ENCODE results near the gene MAGEB5.

DNA sequence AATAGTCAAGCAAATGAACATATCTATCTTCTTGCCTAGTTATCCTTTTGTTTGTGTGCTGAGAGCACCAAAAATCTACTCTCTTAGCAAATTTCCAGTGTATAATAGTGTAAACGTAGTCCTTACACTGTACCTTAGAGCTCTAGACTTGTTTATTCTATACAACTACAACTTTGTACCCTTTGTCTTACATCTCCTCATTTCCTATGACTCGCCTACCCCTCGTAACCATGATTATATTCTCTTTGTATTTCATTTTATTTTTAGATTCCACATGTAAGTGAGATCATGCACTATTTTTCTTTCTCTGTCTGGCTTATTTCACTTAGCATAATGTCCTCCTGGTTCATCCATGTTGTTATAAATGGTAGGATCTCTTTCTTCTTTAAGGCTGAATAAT, 37.6 kb downstream of the MAGEB5 start:
- TF ChIP-seq, protein P1, sequence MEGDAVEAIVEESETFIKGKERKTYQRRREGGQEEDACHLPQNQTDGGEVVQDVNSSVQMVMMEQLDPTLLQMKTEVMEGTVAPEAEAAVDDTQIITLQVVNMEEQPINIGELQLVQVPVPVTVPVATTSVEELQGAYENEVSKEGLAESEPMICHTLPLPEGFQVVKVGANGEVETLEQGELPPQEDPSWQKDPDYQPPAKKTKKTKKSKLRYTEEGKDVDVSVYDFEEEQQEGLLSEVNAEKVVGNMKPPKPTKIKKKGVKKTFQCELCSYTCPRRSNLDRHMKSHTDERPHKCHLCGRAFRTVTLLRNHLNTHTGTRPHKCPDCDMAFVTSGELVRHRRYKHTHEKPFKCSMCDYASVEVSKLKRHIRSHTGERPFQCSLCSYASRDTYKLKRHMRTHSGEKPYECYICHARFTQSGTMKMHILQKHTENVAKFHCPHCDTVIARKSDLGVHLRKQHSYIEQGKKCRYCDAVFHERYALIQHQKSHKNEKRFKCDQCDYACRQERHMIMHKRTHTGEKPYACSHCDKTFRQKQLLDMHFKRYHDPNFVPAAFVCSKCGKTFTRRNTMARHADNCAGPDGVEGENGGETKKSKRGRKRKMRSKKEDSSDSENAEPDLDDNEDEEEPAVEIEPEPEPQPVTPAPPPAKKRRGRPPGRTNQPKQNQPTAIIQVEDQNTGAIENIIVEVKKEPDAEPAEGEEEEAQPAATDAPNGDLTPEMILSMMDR (IDR thresholded peaks at IDR 0.05), result no peak
- TF ChIP-seq POLR2A (IDR thresholded peaks at IDR 0.05), result no peak

Data from body of pancreas (tissue), 4 donors.